Esophagus squamous epithelium (tissue), 5 donors: Measurements from ENCODE around the gene DAP3. TPM values are rescaled to one million over a fixed set of nuclear protein-coding genes. Genes with fewer than 3 reads are reported as not detected.
"Not testable (repeated sequence)": the region's sequence is repeated elsewhere in the genome, so short reads cannot be mapped to it uniquely, and the experiment has no call there.

ENCODE experiments used
- DNase-seq: peaks from one replicate; lab custom pipeline; 2025; lab: John Stamatoyannopoulos, UW
- H3K27ac ChIP-seq, 4 donors: fragments of 200-600 bp; sonication (generic); one replicate each; pipeline ENCODE4 v1.5.1; 2016 to 2019; ENCODE audit warnings: mild to moderate bottlenecking in 1 of 4
- H3K27me3 ChIP-seq, 4 donors: fragments of 200-600 bp; sonication (generic); 1 replicate in 3 of 4; 2 replicates in 1 of 4; pipeline versions ENCODE4 v1.5.1 to v1.6.0; 2017 to 2021; ENCODE audit warnings: antibody characterized with exemption in 1 of 4
- H3K36me3 ChIP-seq, 3 donors: fragments of 200-600 bp; sonication (generic); one replicate each; pipeline ENCODE4 v1.5.1; 2016 to 2019
- H3K4me1 ChIP-seq, 3 donors: fragments of 200-600 bp; sonication (generic); one replicate each; pipeline ENCODE4 v1.5.1; 2017 to 2019
- H3K4me3 ChIP-seq, 4 donors: fragments of 200-600 bp; sonication (generic); 1 replicate in 3 of 4; 2 replicates in 1 of 4; pipeline ENCODE4 v1.5.1; 2016 to 2019; ENCODE audit warnings: mild to moderate bottlenecking in 2 of 4, moderate library complexity in 1 of 4
- H3K9me3 ChIP-seq, 3 donors: fragments of 200-600 bp; sonication (generic); one replicate each; pipeline ENCODE4 v1.5.1; 2016 to 2019
- POLR2A ChIP-seq, 4 donors: fragments of 450-650 bp; IDR thresholded peaks; one replicate each; pipeline ENCODE4 v1.6.1; 2017; ENCODE audit warnings: antibody characterized with exemption in 4 of 4, mild to moderate bottlenecking in 4 of 4, moderate library complexity in 3 of 4
- WGBS, 2 donors: methylation state at CpG; one replicate each; pipeline ENCODE4 v1.1.5; 2018; 5-methylcytosine and 5-hydroxymethylcytosine counted together
- intact Hi-C: fragments of 100-400 bp; cut with DNase I; formaldehyde crosslinking; loops from one replicate; pipeline ENCODE4 v1.15.0; 2022
- total RNA-seq, 4 donors: library from RNA; depleted of rRNA; stranded (reverse); fragments of >200 nt; gene quantifications; one replicate each; pipeline ENCODE4 v1.1.0, GENCODE V29; 2016
- TF ChIP-seq, protein P1 (sequence below), 6 experiments: fragments of 450-650 bp in 4 of 6; fragments of 200-600 bp in 2 of 6; sonication (generic) in 2 of 6; IDR thresholded peaks; one replicate each; pipeline ENCODE4 v1.5.1; 2016 to 2019; ENCODE audit warnings: antibody characterized with exemption in 6 of 6, mild to moderate bottlenecking in 4 of 6, moderate library complexity in 4 of 6
- donor health status: DM: yes; HTN: yes; CAD: no.

DAP3 gene
- total RNA-seq, 4 donors from 2014 or later: 59.9 to 144 (median 78.5) TPM

DNA sequence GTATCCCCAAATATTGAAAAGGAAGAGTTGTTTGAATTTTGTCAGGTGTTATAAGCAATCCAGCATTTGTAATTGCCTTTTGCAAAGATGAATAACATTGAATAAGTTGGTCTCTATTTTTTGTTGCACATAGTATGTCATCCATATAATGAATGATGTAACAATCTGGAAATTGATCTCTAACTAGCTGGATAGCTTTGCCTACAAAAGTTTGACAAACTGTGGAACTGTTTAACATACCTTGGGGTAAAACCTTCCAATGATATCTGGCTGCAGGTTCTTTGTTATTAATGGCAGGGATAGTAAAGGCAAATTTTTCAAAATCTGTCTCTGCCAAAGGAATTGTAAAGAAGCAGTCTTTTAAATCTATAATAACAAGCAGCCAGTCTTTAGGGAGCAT, 7.6 kb downstream of the DAP3 start:
- intact Hi-C loops: no loop called here
- no peak for TF ChIP-seq POLR2A (IDR thresholded peaks at IDR 0.05)
- TF ChIP-seq, protein P1, sequence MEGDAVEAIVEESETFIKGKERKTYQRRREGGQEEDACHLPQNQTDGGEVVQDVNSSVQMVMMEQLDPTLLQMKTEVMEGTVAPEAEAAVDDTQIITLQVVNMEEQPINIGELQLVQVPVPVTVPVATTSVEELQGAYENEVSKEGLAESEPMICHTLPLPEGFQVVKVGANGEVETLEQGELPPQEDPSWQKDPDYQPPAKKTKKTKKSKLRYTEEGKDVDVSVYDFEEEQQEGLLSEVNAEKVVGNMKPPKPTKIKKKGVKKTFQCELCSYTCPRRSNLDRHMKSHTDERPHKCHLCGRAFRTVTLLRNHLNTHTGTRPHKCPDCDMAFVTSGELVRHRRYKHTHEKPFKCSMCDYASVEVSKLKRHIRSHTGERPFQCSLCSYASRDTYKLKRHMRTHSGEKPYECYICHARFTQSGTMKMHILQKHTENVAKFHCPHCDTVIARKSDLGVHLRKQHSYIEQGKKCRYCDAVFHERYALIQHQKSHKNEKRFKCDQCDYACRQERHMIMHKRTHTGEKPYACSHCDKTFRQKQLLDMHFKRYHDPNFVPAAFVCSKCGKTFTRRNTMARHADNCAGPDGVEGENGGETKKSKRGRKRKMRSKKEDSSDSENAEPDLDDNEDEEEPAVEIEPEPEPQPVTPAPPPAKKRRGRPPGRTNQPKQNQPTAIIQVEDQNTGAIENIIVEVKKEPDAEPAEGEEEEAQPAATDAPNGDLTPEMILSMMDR (IDR thresholded peaks at IDR 0.05): no peak
- H3K4me1 ChIP-seq: peaks cover 6 to 21% (median 7%) of the 10 kb centered on the region in 3 donors
- no peak overlapping the region for H3K27ac ChIP-seq
- no peaks in the 10 kb centered on the region for H3K27me3 ChIP-seq
- peaks cover 0 to 4% (median 0%) of the 10 kb centered on the region in 3 donors for H3K9me3 ChIP-seq
- peaks cover 0 to 14% (median 0%) of the 10 kb centered on the region in 3 donors for H3K36me3 ChIP-seq
- no peak for DNase-seq
- no peak overlapping the region for H3K4me3 ChIP-seq

DNA sequence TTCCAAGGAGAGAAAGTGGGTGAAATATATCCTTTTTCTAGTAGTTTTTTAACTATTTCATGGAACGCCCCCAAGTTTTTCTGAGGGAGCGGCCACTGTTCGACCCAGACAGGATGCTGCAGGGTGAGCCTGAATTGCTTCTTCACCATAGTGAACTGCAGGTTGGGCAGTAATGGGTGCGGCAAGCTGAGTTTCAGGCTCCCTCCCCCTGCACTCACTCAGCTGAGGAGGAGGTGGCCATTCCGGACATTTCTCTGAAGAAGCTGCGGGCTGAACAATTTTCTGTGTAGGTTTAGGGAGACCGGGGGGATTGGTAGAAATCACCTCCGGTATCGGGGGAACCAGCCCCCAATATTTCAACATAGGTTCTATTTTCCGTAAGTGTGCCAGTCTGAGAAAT, 8.2 kb downstream of the DAP3 start:
- WGBS, 2 donors: 97% methylated on average over 8 to 10 of the region's 10 CpGs
- no peaks in the 10 kb centered on the region for H3K27me3 ChIP-seq
- H3K4me3 ChIP-seq: no peak overlapping the region
- peaks cover 6 to 21% (median 7%) of the 10 kb centered on the region in 3 donors for H3K4me1 ChIP-seq
- H3K27ac ChIP-seq: no peak overlapping the region
- H3K9me3 ChIP-seq: peaks cover 0 to 3% (median 0%) of the 10 kb centered on the region in 3 donors
- no peak for DNase-seq
- peaks cover 0 to 9% (median 0%) of the 10 kb centered on the region in 3 donors for H3K36me3 ChIP-seq
- no peak for TF ChIP-seq POLR2A (IDR thresholded peaks at IDR 0.05)
- TF ChIP-seq, protein P1 (IDR thresholded peaks at IDR 0.05): no peak
- intact Hi-C loops: no loop called here

DNA sequence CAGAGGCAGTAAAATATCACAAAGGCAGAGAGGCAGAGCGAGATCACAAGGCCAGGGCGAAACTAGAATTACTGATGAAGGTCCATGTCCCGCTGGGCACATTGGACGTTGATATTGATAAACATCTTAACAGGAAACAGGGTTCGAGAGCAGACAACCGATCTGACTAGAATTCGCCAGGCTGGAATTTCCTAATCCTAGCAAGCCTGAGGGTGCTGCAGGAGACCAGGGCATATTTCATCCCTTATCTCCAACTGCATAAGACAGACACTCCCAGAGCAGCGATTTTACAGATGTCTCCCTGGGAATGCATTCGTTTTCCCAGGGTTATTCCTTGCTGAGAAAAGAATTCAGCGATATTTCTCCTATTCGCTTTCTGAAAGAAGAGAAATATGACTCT, 8.7 kb downstream of the DAP3 start:
- DNase-seq, H3K27me3 ChIP-seq, H3K27ac ChIP-seq, H3K9me3 ChIP-seq, intact Hi-C loops, H3K36me3 ChIP-seq, H3K4me3 ChIP-seq: not testable (repeated sequence)
- 89 to 90% methylated on average over 11 of the region's 11 CpGs for WGBS, 2 donors
- H3K4me1 ChIP-seq: peaks cover 6 to 21% (median 7%) of the 10 kb centered on the region in 3 donors

DNA sequence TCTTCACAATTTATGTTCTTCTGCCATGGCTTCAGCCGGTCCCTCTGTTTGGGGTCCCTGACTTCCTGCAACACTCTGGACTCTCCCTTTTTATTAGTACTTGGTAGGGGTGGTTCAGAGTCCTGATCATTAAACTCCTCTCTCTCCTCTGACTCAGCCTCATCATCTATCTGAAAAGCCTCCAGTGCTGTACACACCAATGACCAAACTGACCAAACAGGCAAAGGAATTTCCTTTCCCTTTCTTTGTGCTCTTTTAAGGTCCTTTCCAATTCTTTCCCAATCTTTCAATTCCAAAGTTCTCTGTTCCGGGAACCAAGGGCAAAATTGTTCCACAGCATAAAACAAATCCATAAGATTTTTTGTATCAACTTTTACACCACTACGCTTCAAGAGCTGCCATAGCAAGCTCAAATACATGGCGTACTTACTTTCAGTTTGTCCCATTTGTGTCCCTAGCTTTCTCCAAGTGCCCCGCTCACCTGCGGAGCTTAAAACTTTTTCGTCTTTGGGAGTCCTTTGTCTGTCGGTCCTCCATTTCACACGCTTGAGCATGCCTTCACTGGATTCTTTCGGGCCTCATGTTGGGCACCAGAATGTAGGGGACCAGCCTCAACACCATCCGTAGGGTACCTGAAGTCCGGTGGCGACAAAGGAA, 9.6 kb downstream of the DAP3 start:
- peaks cover 6 to 21% (median 7%) of the 10 kb centered on the region in 3 donors for H3K4me1 ChIP-seq
- no peak overlapping the region for H3K4me3 ChIP-seq
- H3K36me3 ChIP-seq: no peaks in the 10 kb centered on the region
- H3K27ac ChIP-seq: no peak overlapping the region
- 97% methylated on average over 9 to 12 of the region's 13 CpGs for WGBS, 2 donors
- H3K27me3 ChIP-seq: no peaks in the 10 kb centered on the region
- TF ChIP-seq POLR2A (IDR thresholded peaks at IDR 0.05): no peak
- TF ChIP-seq, protein P1 (IDR thresholded peaks at IDR 0.05): no peak
- intact Hi-C loops: no loop called here
- no peak for DNase-seq
- no peaks in the 10 kb centered on the region for H3K9me3 ChIP-seq

DNA sequence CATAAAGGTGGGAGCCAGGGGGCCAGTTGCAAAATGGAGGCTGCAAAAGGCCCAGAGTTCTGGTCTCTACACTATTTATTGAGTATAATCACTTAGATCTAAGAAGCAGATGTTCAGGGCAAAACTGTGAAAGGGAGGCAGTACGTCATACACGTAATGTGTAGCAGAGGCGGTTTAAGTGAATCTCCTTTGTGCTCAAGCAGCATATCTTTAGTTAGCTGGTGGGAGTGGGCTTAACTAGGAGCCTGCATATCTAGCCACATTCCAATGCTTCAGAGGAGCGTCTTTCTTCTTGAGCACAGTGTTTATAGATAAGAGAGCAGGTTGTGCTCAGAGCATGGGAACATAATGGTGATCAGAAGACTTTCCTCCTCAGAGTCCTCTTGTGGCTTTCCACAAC, 10.2 kb downstream of the DAP3 start:
- H3K27me3 ChIP-seq, intact Hi-C loops, H3K4me3 ChIP-seq, DNase-seq, H3K9me3 ChIP-seq, H3K27ac ChIP-seq, H3K36me3 ChIP-seq: not testable (repeated sequence)
- H3K4me1 ChIP-seq: peaks cover 6 to 22% (median 7%) of the 10 kb centered on the region in 3 donors
- WGBS, 2 donors: 88 to 92% methylated on average over 4 of the region's 4 CpGs

DNA sequence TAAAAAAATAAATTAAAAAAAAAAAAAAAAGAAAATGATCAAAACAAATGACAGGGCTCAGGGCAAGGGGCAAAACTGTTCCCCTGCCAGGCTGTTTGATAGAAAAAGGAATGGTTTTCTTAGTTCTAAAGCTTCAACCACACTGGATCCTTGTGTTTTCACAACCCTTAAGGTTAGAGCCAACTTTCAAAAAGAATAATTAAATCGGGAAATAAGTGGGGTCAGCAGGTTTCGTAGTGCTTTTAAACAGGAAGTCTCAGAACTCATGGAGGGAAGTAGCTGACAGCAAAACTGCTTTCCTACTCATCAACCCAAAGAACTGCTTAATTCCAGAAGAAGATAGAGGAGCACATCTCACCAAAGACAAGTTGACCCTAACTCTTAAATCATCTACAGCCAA, 12.8 kb downstream of the DAP3 start:
- intact Hi-C loops, H3K4me3 ChIP-seq, H3K27me3 ChIP-seq, H3K27ac ChIP-seq, DNase-seq, H3K36me3 ChIP-seq, H3K9me3 ChIP-seq: not testable (repeated sequence)
- peaks cover 0 to 17% (median 0%) of the 10 kb centered on the region in 3 donors for H3K4me1 ChIP-seq
- 46 to 47% methylated on average over 2 of the region's 2 CpGs for WGBS, 2 donors
